ENCODE data around the gene MESP1. TPM values are rescaled to one million over a fixed set of nuclear protein-coding genes. Genes with fewer than 3 reads are reported as not detected.

MESP1 gene
- total RNA-seq, 1 donor, result under 0.01 TPM

- no peak for DNase-seq (ENCODE audit: low read depth)
- no peak for TF ChIP-seq CTCF (IDR thresholded peaks at IDR 0.05; ENCODE audit: insufficient read depth, low read depth, low read length)
- H3K4me3 ChIP-seq (ENCODE audit: low read depth, low read length), result no peak overlapping the region
These were observed 18.4 kb downstream of the MESP1 start for GRCh38 chr15:89732451-89733172.

DNA sequence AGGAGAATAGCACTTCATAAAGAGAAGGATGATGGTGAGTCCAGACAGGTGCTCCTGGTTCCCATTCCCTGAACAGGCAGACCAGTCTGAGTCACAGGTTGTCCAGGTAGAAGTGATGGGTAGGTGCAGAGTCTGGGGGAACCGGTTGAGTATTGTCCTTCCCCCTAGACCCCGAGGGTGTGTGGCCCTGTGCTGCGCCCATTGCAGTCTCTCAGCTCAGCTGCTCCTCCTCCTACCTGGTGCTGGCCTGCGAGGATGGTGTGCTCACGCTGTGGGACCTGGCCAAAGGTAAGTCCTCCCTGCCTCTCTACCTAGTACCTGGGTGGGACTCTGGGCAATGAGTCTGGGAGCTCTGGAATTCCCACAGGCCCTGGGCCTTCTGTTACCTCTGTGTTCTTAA is 19.8 kb downstream of the MESP1 start:
- no peak for TF ChIP-seq CTCF (IDR thresholded peaks at IDR 0.05; ENCODE audit: insufficient read depth, low read depth, low read length)
- no peak overlapping the region for H3K4me3 ChIP-seq (ENCODE audit: low read depth, low read length)
- DNase-seq (ENCODE audit: low read depth), result no peak

DNA sequence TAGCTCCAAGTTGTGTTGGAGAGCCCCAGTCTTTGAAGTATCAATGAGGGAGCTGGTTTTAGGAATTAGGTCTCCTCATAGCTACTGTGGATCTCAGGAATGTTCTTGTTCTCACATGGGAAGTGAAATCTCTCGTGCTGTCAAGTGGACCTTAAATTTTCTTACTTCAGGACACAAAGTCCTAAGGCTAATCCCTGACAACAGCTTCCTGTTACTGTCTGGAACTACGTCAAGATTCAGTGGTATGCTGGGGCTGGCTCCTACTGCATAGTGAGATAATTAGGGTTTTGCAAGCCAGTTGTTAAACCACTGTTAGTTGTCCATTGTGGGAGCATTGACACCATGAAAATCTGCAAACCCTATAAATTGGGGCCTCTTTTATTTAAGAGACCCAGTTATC is 22.8 kb downstream of the MESP1 start:
- peak; percentile 93 for DNase-seq (ENCODE audit: low read depth)
- no peak for TF ChIP-seq CTCF (IDR thresholded peaks at IDR 0.05; ENCODE audit: insufficient read depth, low read depth, low read length)

DNA sequence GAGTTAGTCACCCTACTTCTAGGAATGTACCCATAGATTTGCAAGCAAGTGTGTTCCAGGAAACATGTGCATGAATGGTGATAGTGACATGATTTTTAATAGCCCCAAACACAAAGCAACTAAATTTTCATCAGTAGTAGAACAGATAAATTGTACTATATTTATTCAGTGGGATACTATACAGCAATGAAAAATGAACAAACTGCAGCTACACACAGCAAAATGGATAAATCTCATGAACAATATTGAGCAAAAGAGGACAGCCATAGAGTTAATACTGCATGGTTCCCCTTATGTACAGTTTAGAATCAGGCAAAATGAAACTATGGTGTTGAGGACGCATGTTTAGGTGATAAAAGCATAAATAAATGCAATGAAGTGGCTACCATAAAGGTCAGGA is 26.0 kb downstream of the MESP1 start:
- no peak overlapping the region for H3K4me3 ChIP-seq (ENCODE audit: low read depth, low read length)
- no peak for DNase-seq (ENCODE audit: low read depth)
- TF ChIP-seq CTCF (IDR thresholded peaks at IDR 0.05; ENCODE audit: insufficient read depth, low read depth, low read length), result no peak

More for the DNA sequence above, 22.8 kb downstream of the MESP1 start:
- H3K4me3 ChIP-seq (ENCODE audit: low read depth, low read length), result no peak overlapping the region

DNA sequence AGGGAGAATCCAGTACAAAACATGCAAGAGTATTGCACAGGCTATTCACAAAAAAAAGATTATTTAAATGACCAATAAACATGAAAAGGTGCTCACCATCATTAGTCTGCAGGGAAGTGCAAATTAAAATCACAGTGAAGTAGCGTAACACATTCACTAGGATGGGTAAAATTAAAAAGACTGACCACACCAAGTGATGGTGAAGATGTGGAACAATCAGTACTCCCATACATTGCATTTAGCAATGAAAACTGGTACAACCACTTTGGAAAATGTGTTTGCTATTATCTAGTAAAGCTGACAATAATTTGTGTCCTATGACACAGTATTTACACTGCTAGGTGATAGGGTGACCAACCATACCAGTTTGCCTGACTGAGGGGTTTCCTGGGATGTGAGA is 26.4 kb downstream of the MESP1 start:
- no peak for DNase-seq (ENCODE audit: low read depth)
- H3K4me3 ChIP-seq (ENCODE audit: low read depth, low read length), result no peak overlapping the region
- no peak for TF ChIP-seq CTCF (IDR thresholded peaks at IDR 0.05; ENCODE audit: insufficient read depth, low read depth, low read length)

- DNase-seq (ENCODE audit: low read depth), result no peak
- H3K4me3 ChIP-seq (ENCODE audit: low read depth, low read length), result no peak overlapping the region
- TF ChIP-seq CTCF (IDR thresholded peaks at IDR 0.05; ENCODE audit: insufficient read depth, low read depth, low read length), result no peak
These were observed 28.0 kb downstream of the MESP1 start for GRCh38 chr15:89723031-89723430.

GRCh38 chr15:89714775-89715174 is 36.3 kb downstream of the MESP1 start:
- DNase-seq (ENCODE audit: low read depth), result peak; percentile 12
- H3K4me3 ChIP-seq (ENCODE audit: low read depth, low read length), result no peak overlapping the region
- no peak for TF ChIP-seq CTCF (IDR thresholded peaks at IDR 0.05; ENCODE audit: insufficient read depth, low read depth, low read length)
